ENCODE results near the gene RNASET2. TPM values are rescaled to one million over a fixed set of nuclear protein-coding genes. Genes with fewer than 3 reads are reported as not detected.

The RNASET2 gene
- total RNA-seq, 4 donors from 2014 or later, result 42.9 to 54.3 (median 47.7) TPM

- WGBS, 2 donors, result 0% methylated on average over 11 to 43 of the region's 96 CpGs
- peak overlapping the region; percentile 80 for H3K4me3 ChIP-seq (ENCODE audit: low read depth, poor library complexity, severe bottlenecking)
- TF ChIP-seq POLR2A (IDR thresholded peaks at IDR 0.05) (no peak), CTCF (IDR thresholded peaks at IDR 0.05) (no peak)
- intact Hi-C loops (cut with DNase I; ENCODE audit: low total_unique reads), result no loop called here
- DNase-seq (ENCODE audit: low spot score in 2 of 2), result peak; percentile 20 to 87
These were observed 42.1 kb upstream of the RNASET2 start for GRCh38 chr6:166998256-166999144.

- peak in 1 of 2 donors; percentile 53 for DNase-seq (ENCODE audit: low spot score in 2 of 2)
- intact Hi-C loops (cut with DNase I; ENCODE audit: low total_unique reads), result no loop called here
- H3K4me3 ChIP-seq (ENCODE audit: low read depth, poor library complexity, severe bottlenecking), result no peak overlapping the region
- TF ChIP-seq CTCF (IDR thresholded peaks at IDR 0.05) (no peak), POLR2A (IDR thresholded peaks at IDR 0.05) (no peak)
- 4 to 8% methylated on average over 15 to 37 of the region's 38 CpGs for WGBS, 2 donors
These were observed 41.5 kb upstream of the RNASET2 start for GRCh38 chr6:166997768-166998255.

GRCh38 chr6:166997348-166997747, 41.0 kb upstream of the RNASET2 start:
- 80 to 81% methylated on average over 3 of the region's 3 CpGs for WGBS, 2 donors
- TF ChIP-seq CTCF (IDR thresholded peaks at IDR 0.05) (no peak), POLR2A (IDR thresholded peaks at IDR 0.05) (no peak)
- DNase-seq (ENCODE audit: low spot score in 2 of 2), result no peak
- intact Hi-C loops (cut with DNase I; ENCODE audit: low total_unique reads), result no loop called here
- H3K4me3 ChIP-seq (ENCODE audit: low read depth, poor library complexity, severe bottlenecking), result no peak overlapping the region

GRCh38 chr6:166996406-166996805, 40.1 kb upstream of the RNASET2 start:
- 94 to 96% methylated on average over 7 of the region's 7 CpGs for WGBS, 2 donors
- DNase-seq (ENCODE audit: low spot score in 2 of 2), result no peak
- intact Hi-C loops (cut with DNase I; ENCODE audit: low total_unique reads), result no loop called here
- TF ChIP-seq CTCF (IDR thresholded peaks at IDR 0.05) (no peak), POLR2A (IDR thresholded peaks at IDR 0.05) (no peak)
- H3K4me3 ChIP-seq (ENCODE audit: low read depth, poor library complexity, severe bottlenecking), result no peak overlapping the region

GRCh38 chr6:166989427-166990032, 33.2 kb upstream of the RNASET2 start:
- intact Hi-C loops (cut with DNase I; ENCODE audit: low total_unique reads), result no loop called here
- 64 to 66% methylated on average over 10 of the region's 10 CpGs for whole genome bisulfite sequencing, 2 donors
- TF ChIP-seq CTCF (IDR thresholded peaks at IDR 0.05), result no peak
- TF ChIP-seq POLR2A (IDR thresholded peaks at IDR 0.05), result no peak
- no peak overlapping the region for H3K4me3 ChIP-seq (ENCODE audit: low read depth, poor library complexity, severe bottlenecking)
- no peak for DNase-seq (ENCODE audit: low spot score in 2 of 2)

Data from lower leg skin (tissue), 4 donors.